GM23338 (cell line): ENCODE data around the gene GMPR. TPM values are rescaled to one million over a fixed set of nuclear protein-coding genes. Genes with fewer than 3 reads are reported as not detected.
A peak's percentile ranks its signal among the peaks of the same experiment; 100 is the strongest.

ENCODE experiments used
- ATAC-seq: fragments of 200-7000 bp; cut with Tn5 transposase; 3 replicates; pipeline ENCODE4 v1.9.1; 2020
- DNase-seq: peaks from one replicate; pipeline ENCODE4 v3.0.0-alpha.2; 2015; ENCODE audit warnings: low spot score
- H2AFZ ChIP-seq: fragments of 200-600 bp; sonication (generic); 2 replicates; pipeline ENCODE4 v1.8.0; 2016; ENCODE audit warnings: antibody characterized with exemption, mild to moderate bottlenecking, moderate library complexity
- H3F3A ChIP-seq: fragments of 200-600 bp; sonication (generic); replicated peaks from 2 replicates; pipeline ENCODE4 v1.8.0; 2017; ENCODE audit warnings: antibody characterized with exemption, mixed run types, low read depth
- H3K27ac ChIP-seq: fragments of 200-600 bp; sonication (generic); 2 replicates; pipeline ENCODE4 v1.6.1; 2016; ENCODE audit warnings: low read depth
- H3K27me3 ChIP-seq: fragments of 200-600 bp; sonication (generic); 2 replicates; pipeline ENCODE4 v1.8.0; 2016; ENCODE audit warnings: mild to moderate bottlenecking, mixed run types, moderate library complexity; ENCODE audit not compliant: insufficient read depth
- H3K36me3 ChIP-seq: fragments of 200-600 bp; sonication (generic); 2 replicates; pipeline ENCODE4 v1.8.0; 2016; ENCODE audit warnings: mild to moderate bottlenecking; ENCODE audit not compliant: insufficient read depth
- H3K4me1 ChIP-seq: fragments of 200-600 bp; sonication (generic); 2 replicates; pipeline ENCODE4 v1.8.0; 2016; ENCODE audit warnings: mild to moderate bottlenecking, moderate library complexity; ENCODE audit not compliant: insufficient read depth
- H3K4me2 ChIP-seq: fragments of 200-600 bp; sonication (generic); 2 replicates; pipeline ENCODE4 v1.7.1; 2017; ENCODE audit warnings: mixed run types
- H3K4me3 ChIP-seq: fragments of 200-600 bp; sonication (generic); 2 replicates; pipeline ENCODE4 v1.6.1; 2016; ENCODE audit warnings: mixed run types
- H3K79me2 ChIP-seq: fragments of 200-600 bp; sonication (generic); replicated peaks from 2 replicates; pipeline ENCODE4 v1.8.0; 2017; ENCODE audit warnings: mild to moderate bottlenecking; ENCODE audit not compliant: insufficient read depth
- H3K9me2 ChIP-seq: fragments of 200-600 bp; sonication (generic); 2 replicates; pipeline ENCODE4 v1.8.0; 2017; ENCODE audit not compliant: insufficient read depth
- H4K20me1 ChIP-seq: fragments of 200-600 bp; sonication (generic); replicated peaks from 2 replicates; pipeline ENCODE4 v1.8.0; 2017; ENCODE audit warnings: mild to moderate bottlenecking; ENCODE audit not compliant: insufficient read depth
- H3K27ac Mint-ChIP-seq: 2 replicates; pipeline ENCODE4 v1.8.0; 2020; ENCODE audit warnings: inconsistent platforms, mild to moderate bottlenecking, moderate library complexity, mixed read lengths
- H3K27me3 Mint-ChIP-seq: 3 replicates; pipeline ENCODE4 v1.8.0; 2022; ENCODE audit warnings: low read depth, mild to moderate bottlenecking, moderate library complexity, mixed read lengths, inconsistent platforms; ENCODE audit not compliant: insufficient read depth, poor library complexity
- H3K36me3 Mint-ChIP-seq: 3 replicates; pipeline ENCODE4 v1.8.0; 2021; ENCODE audit warnings: low read depth, mild to moderate bottlenecking, inconsistent platforms, moderate library complexity, mixed read lengths
- H3K4me1 Mint-ChIP-seq: 3 replicates; pipeline ENCODE4 v1.8.0; 2020; ENCODE audit warnings: mild to moderate bottlenecking, inconsistent platforms, mixed read lengths
- H3K4me3 Mint-ChIP-seq: 3 replicates; pipeline ENCODE4 v1.8.0; 2021; ENCODE audit warnings: moderate library complexity, mild to moderate bottlenecking, inconsistent platforms, mixed read lengths
- H3K9me3 Mint-ChIP-seq: 3 replicates; pipeline ENCODE4 v1.8.0; 2020; ENCODE audit warnings: moderate library complexity, mild to moderate bottlenecking, inconsistent platforms, mixed read lengths
- CREB1 ChIP-seq: fragments of 250-450 bp; sonication (Bioruptor Pico); IDR thresholded peaks from 2 replicates; pipeline ENCODE4 v1.5.0; 2020; ENCODE audit warnings: low read depth, mild to moderate bottlenecking, moderate library complexity
- CTCF ChIP-seq, 2 experiments: fragments of 200-600 bp in 1 of 2; sonication (generic) in 1 of 2; conservative IDR thresholded peaks; 2 replicates each; pipeline versions ENCODE4 v1.5.1 to v1.6.1; 2016 to 2017; ENCODE audit warnings: antibody characterized with exemption in 2 of 2, low read depth in 2 of 2, mild to moderate bottlenecking in 2 of 2, moderate library complexity in 1 of 2
- ETS1 ChIP-seq: IDR thresholded peaks from 2 replicates; pipeline ENCODE4 v1.6.1; 2016; ENCODE audit warnings: antibody characterized with exemption
- JUNB ChIP-seq: IDR thresholded peaks from one replicate; pipeline ENCODE4 v1.6.1; 2016; ENCODE audit warnings: antibody characterized with exemption; ENCODE audit not compliant: unreplicated experiment
- NANOG ChIP-seq: IDR thresholded peaks from 2 replicates; pipeline ENCODE4 v1.6.1; 2016; ENCODE audit warnings: antibody characterized with exemption, borderline replicate concordance
- POLR2AphosphoS5 ChIP-seq: IDR thresholded peaks from 2 replicates; pipeline ENCODE4 v1.6.1; 2016; ENCODE audit warnings: antibody characterized with exemption, low read depth
- STAT1 ChIP-seq: IDR thresholded peaks from one replicate; pipeline ENCODE4 v1.6.1; 2016; ENCODE audit warnings: antibody characterized with exemption; ENCODE audit not compliant: unreplicated experiment
- polyA plus RNA-seq: library from polyadenylated mRNA; unstranded; fragments of >200 nt; fragmentation: Nextera tagmentation; extraction: Ambion mirVana; gene quantifications from 2 replicates; pipeline ENCODE4 v1.2.1, GENCODE V29; 2016
- total RNA-seq: library from RNA; depleted of rRNA; stranded (reverse); fragments of >200 nt; shearing (Covaris generic); gene quantifications from 2 replicates; pipeline ENCODE4 v1.2.3, GENCODE V29; 2014
- TF ChIP-seq, protein P1 (sequence below): fragments of 250-450 bp; sonication (Bioruptor Pico); IDR thresholded peaks from 2 replicates; pipeline ENCODE4 v1.5.0; 2020; ENCODE audit warnings: mild to moderate bottlenecking, moderate library complexity

Gene GMPR
- total and polyA plus RNA-seq, 2 experiments from 2014 or later = 0.23 to 0.35 TPM

GRCh38 chr6:16196984-16197546, 41.3 kb upstream of the GMPR start:
- DNase-seq = no peak
- Mint-ChIP-seq H3K27ac (no peak overlapping the region), H3K4me3 (no peak overlapping the region), H3K9me3 (no peaks in the 10 kb centered on the region; the same call in 2 of the 3 replicates), H3K36me3 (no peaks in the 10 kb centered on the region), H3K4me1 (peaks cover 7% of the 10 kb centered on the region; the same call in 2 of the 3 replicates), H3K27me3 (no peaks in the 10 kb centered on the region)
- Histone ChIP-seq H3F3A (no peaks in the 10 kb centered on the region), H3K27ac (no peak overlapping the region), H3K9me2 (no peaks in the 10 kb centered on the region), H3K4me1 (no peaks in the 10 kb centered on the region), H3K36me3 (no peaks in the 10 kb centered on the region), H3K4me2 (no peak overlapping the region), H3K4me3 (no peak overlapping the region), H3K27me3 (no peaks in the 10 kb centered on the region), H4K20me1 (no peaks in the 10 kb centered on the region), H3K79me2 (no peaks in the 10 kb centered on the region), H2AFZ (peak overlapping the region; percentile 72; the same call in 1 of the 2 replicates)
- no peak for TF ChIP-seq STAT1
- no peak for TF ChIP-seq JUNB
- no peak for ATAC-seq

DNA sequence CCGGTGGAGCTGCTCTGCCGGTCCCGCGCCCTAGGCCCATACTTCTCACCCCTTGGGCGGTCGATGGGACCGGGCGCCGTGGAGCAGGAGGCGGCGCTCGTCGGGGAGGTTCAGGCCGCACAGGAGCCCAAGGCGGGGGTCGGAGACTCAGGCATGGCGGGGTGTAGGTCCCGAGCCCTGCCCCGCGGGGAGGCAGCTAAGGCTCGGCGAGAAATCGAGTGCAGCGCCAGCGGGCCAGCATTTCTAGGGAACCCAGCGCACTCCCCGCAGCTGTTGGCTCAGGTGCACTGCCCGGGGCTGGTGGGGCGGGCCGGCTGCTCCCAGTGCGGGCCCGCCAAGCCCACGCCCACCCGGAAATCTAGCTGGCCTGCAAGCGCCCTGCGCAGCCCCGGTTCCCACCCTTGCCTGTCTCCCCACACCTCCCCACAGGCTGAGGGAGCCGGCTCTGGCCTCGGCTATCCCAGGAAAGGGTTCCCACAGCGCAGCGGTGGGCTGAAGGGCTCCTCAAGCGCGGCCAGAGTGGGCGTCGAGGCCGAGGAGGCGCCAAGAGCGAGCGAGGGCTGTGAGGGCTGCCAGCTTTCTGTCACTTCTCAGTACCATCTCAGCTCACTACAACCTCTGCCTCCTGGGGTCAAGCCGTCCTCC, 40.2 kb upstream of the GMPR start:
- Mint-ChIP-seq H3K36me3 (no peaks in the 10 kb centered on the region), H3K27ac (no peak overlapping the region), H3K4me3 (no peak overlapping the region), H3K9me3 (no peaks in the 10 kb centered on the region; the same call in 2 of the 3 replicates), H3K4me1 (peaks cover 7% of the 10 kb centered on the region; the same call in 2 of the 3 replicates), H3K27me3 (no peaks in the 10 kb centered on the region)
- Histone ChIP-seq H3K9me2 (no peaks in the 10 kb centered on the region), H2AFZ (peak overlapping the region; percentile 66; the same call in 1 of the 2 replicates), H3K27me3 (no peaks in the 10 kb centered on the region), H3K79me2 (no peaks in the 10 kb centered on the region), H3K4me1 (no peaks in the 10 kb centered on the region), H4K20me1 (no peaks in the 10 kb centered on the region), H3K36me3 (no peaks in the 10 kb centered on the region), H3K27ac (no peak overlapping the region), H3K4me2 (no peak overlapping the region), H3K4me3 (no peak overlapping the region), H3F3A (no peaks in the 10 kb centered on the region)
- ATAC-seq (peak; percentile 83), DNase-seq (no peak)
- TF ChIP-seq CTCF (conservative IDR thresholded peaks at IDR 0.05; ENCODE audit: low read depth in 2 of 2) (no peak), ETS1 (no peak), POLR2AphosphoS5 (no peak), NANOG (no peak), CREB1 (CRISPR knock-in tag) (no peak)
- TF ChIP-seq, protein P1, sequence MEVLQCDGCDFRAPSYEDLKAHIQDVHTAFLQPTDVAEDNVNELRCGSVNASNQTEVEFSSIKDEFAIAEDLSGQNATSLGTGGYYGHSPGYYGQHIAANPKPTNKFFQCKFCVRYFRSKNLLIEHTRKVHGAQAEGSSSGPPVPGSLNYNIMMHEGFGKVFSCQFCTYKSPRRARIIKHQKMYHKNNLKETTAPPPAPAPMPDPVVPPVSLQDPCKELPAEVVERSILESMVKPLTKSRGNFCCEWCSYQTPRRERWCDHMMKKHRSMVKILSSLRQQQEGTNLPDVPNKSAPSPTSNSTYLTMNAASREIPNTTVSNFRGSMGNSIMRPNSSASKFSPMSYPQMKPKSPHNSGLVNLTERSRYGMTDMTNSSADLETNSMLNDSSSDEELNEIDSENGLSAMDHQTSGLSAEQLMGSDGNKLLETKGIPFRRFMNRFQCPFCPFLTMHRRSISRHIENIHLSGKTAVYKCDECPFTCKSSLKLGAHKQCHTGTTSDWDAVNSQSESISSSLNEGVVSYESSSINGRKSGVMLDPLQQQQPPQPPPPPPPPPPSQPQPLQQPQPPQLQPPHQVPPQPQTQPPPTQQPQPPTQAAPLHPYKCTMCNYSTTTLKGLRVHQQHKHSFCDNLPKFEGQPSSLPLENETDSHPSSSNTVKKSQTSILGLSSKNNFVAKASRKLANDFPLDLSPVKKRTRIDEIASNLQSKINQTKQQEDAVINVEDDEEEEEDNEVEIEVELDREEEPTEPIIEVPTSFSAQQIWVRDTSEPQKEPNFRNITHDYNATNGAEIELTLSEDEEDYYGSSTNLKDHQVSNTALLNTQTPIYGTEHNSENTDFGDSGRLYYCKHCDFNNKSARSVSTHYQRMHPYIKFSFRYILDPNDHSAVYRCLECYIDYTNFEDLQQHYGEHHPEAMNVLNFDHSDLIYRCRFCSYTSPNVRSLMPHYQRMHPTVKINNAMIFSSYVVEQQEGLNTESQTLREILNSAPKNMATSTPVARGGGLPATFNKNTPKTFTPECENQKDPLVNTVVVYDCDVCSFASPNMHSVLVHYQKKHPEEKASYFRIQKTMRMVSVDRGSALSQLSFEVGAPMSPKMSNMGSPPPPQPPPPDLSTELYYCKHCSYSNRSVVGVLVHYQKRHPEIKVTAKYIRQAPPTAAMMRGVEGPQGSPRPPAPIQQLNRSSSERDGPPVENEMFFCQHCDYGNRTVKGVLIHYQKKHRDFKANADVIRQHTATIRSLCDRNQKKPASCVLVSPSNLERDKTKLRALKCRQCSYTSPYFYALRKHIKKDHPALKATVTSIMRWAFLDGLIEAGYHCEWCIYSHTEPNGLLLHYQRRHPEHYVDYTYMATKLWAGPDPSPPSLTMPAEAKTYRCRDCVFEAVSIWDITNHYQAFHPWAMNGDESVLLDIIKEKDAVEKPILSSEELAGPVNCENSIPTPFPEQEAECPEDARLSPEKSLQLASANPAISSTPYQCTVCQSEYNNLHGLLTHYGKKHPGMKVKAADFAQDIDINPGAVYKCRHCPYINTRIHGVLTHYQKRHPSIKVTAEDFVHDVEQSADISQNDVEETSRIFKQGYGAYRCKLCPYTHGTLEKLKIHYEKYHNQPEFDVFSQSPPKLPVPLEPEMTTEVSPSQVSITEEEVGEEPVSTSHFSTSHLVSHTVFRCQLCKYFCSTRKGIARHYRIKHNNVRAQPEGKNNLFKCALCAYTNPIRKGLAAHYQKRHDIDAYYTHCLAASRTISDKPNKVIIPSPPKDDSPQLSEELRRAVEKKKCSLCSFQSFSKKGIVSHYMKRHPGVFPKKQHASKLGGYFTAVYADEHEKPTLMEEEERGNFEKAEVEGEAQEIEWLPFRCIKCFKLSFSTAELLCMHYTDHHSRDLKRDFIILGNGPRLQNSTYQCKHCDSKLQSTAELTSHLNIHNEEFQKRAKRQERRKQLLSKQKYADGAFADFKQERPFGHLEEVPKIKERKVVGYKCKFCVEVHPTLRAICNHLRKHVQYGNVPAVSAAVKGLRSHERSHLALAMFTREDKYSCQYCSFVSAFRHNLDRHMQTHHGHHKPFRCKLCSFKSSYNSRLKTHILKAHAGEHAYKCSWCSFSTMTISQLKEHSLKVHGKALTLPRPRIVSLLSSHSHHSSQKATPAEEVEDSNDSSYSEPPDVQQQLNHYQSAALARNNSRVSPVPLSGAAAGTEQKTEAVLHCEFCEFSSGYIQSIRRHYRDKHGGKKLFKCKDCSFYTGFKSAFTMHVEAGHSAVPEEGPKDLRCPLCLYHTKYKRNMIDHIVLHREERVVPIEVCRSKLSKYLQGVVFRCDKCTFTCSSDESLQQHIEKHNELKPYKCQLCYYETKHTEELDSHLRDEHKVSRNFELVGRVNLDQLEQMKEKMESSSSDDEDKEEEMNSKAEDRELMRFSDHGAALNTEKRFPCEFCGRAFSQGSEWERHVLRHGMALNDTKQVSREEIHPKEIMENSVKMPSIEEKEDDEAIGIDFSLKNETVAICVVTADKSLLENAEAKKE (CRISPR knock-in tag) = no peak
